GM18517 (cell line): ENCODE measurements around the gene GPRC5D.
A peak's percentile ranks its signal among the peaks of the same experiment; 100 is the strongest.

Source experiments
- ATAC-seq: cut with Tn5 transposase; IDR thresholded peaks from one replicate; pipeline ENCODE4 v1.9.1; 2021; ENCODE audit warnings: mild to moderate bottlenecking, moderate library complexity; ENCODE audit not compliant: unreplicated experiment

GPRC5D gene

DNA sequence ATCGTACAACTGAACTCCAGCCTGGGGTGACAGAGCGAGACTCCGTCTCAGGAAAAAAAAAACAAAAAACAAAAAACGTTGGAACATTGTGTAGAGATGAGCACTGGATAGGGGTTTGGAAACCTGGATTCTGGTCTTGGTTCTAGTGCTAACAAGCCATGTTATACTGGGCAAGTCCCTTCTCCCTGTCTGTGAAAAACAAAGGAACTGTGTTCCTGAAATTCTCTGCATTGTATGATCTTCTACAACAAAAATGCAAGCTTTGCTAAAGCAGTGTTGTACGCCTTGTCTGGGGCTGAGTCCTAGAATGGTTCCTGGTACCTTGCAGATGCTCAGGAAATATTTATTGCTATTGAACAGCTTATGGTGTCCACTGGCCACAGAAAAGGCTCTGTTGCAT is 13.4 kb downstream of the GPRC5D start:
- ATAC-seq, result no peak

GRCh38 chr12:12936983-12937491 is 14.9 kb downstream of the GPRC5D start:
- no peak for ATAC-seq

DNA sequence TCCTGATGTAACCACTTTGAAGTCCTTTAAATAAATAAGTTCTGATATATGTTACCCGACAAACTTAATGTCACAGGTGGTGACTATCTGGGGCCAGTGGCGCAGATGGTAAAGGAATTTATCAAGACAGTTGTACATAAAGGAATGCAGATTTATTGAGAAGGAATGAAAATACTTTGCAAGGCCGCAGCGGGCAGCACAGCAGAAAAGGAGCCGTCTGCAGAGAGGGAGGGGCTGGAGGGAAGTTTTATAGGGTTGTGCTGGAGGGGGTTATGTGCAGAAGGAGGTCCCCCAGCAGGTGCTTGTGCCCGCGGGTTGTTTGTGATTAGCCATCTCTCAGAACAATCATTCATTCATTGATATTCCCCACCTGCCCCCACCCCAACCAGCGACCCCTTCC is 17.4 kb downstream of the GPRC5D start:
- ATAC-seq, result no peak

GRCh38 chr12:12933742-12934141 is 18.2 kb downstream of the GPRC5D start:
- no peak for ATAC-seq

- no peak for ATAC-seq
Measured at GRCh38 chr12:12930633-12931219, 21.2 kb downstream of the GPRC5D start.

DNA sequence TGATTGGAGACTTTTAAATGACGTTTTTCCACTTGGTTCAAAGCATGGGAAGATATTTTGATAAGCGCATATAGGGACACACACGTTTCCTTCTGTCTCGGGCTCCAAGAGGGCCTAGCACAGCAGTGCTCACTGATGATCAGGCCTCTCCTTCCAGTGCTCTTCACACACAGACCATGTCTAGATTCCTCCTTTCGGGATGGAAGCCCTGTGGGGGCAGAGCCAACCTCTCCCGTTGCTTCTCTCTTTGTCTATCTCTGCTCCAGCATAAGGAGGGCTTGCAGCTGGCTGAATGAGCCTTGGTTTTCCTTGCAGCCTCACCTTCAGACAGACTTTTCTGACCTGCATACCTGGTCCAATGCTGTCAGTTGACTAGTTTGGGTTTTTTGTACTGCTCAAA is 22.3 kb downstream of the GPRC5D start:
- ATAC-seq, result no peak

- peak; percentile 75 for ATAC-seq
Measured at GRCh38 chr12:12927211-12928079, 24.5 kb downstream of the GPRC5D start.

- ATAC-seq, result no peak
Measured at GRCh38 chr12:12926571-12927071, 25.3 kb downstream of the GPRC5D start.

- ATAC-seq, result no peak
Measured at GRCh38 chr12:12925388-12925787, 26.6 kb downstream of the GPRC5D start.

- ATAC-seq, result no peak
Measured at GRCh38 chr12:12924169-12924568, 27.8 kb downstream of the GPRC5D start.

- ATAC-seq, result no peak
Measured at GRCh38 chr12:12922978-12923377, 29.0 kb downstream of the GPRC5D start.

- no peak for ATAC-seq
Measured at GRCh38 chr12:12922191-12922616, 29.8 kb downstream of the GPRC5D start.

DNA sequence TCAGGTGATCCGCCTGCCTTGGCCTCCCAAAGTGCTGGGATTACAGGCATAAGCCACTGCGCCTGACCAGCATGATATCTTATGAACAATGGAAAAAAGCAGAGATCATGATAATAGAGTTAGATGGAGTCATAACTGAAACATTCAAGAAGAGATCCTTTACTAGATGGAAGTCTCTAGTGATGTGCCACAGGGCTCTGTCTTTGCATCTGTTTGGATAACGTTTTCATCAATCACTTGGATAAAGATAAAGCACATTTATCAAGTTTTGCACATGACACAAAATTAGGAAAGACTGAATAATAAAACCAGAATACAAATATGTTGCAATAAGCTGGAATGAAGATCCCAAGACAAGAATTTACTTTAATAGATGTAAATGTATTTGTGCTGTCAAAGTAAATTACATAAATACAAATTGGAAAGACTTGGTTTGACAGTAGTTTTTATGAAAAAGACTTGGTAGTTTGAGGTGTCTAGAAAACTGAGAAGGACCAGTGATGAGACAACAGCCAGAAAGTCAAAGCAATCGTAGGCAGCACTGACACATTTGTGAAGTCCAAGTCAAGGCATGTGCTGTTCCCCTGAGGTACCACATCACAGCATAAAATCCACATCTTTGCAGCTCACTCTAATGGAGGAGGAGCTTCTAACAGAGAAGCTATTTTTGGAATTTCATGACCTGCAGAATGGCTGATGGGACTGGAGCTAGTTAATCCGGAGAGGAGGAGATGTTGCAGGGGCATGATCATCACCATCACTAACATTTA is 32.1 kb downstream of the GPRC5D start:
- no peak for ATAC-seq

DNA sequence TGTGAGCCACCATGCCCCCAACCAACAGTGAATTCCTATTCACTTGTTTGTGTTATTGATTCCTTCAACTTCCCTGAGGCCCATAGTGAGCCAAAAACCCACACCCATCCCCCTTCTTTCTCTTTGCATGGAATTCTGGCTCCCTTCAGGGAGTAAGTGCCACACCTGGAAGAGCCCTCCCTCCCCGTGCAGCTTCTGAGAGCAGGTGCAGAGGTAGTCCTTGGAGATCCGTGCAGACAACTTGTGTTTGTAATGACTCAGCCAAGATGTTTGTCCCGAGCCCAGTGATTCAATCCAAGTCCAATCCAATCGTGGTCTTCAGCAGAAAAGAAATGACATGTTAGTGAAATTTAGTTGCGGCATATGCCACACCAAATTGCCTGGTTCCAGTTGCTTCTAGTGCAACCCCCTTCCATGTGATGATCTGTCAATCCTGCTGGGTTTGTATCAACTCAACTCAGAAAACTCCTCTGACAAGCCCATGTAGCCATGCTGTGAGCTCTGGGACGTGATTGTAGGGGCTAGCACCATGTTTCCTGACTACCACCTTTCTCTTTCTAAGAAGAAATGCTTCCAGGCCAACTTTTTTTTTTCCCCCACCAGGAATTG is 33.1 kb downstream of the GPRC5D start:
- no peak for ATAC-seq

- no peak for ATAC-seq
Measured at GRCh38 chr12:12917517-12917916, 34.5 kb downstream of the GPRC5D start.

DNA sequence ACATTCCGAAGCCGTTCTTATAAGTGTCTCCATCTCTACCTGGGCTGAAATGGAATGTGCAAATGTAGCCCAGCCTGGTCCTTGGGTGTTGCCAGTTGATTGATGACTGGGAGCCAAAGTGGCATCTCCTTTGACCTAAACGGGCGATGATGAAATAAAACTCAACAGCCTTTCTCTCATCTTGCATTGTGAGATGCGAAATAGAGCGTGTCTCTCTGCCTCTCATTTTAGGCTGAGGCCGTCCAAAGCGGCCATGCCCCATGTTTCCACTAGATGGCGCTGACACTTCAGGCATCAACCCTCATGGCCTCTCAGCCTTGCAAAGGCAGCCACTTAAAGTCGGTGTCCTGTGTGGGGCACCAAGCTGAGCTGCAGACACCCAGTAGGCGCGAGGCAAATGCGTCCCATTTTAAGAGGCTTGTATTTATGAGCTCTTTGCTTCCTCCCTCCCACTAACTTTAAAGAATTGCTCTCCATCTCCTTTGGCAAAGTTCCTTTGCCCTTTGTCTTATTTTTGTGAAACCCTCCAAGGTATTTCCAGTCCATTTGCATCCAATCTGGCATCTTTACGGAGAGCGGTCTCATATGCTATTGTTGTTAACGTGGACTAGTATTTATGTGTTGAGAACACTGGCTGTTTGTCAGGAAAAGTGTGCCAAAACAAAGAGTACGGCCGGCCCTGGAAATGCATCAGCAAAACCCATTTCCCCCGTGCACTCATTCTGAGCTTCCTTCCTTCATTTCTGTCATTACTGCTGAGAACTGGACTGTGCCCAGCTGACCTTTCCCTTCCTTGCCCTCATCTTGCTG is 35.6 kb downstream of the GPRC5D start:
- ATAC-seq, result peak; percentile 95

GRCh38 chr12:12915656-12916055 is 36.3 kb downstream of the GPRC5D start:
- no peak for ATAC-seq

GRCh38 chr12:12912711-12913110 is 39.3 kb downstream of the GPRC5D start:
- ATAC-seq, result no peak

DNA sequence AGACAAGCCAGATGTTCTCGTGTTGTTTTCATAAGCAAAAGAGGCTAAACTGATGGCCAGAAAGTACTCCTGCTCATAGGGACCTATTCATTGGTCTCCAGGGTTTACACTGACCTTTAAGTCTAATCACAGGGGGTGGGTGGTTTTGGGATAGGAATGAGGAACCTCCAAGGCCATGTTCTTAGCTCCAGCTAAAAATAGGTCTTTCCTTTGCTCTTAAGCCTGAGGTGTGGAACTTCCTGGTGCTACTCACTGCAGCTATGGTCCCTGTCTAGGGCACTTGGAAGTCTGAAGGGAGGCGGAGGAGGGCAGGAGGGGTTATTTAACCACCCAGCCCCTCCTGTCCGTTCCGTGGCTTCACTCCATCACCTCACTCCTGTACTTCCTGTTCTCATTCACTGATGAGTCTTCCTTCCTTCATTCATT is 42.0 kb downstream of the GPRC5D start:
- no peak for ATAC-seq
